Measurements from ENCODE around the gene JCAD.

- TF ChIP-seq CTCF (IDR thresholded peaks at IDR 0.05; ENCODE audit: insufficient read depth, low read depth, low read length) (no peak), EZH2 (IDR thresholded peaks at IDR 0.05; ENCODE audit: insufficient read depth, low read length) (no peak)
These were observed 14.3 kb upstream of the JCAD start for GRCh38 chr10:30073767-30074060.

Measured in astrocyte (in vitro differentiated cells and primary cell).